IPS-15b (cell line): ENCODE measurements around the gene PTH2.
"Not testable (repeated sequence)": the region's sequence is repeated elsewhere in the genome, so short reads cannot be mapped to it uniquely, and the experiment has no call there.

Experiments used
- H3K27me3 ChIP-seq: one replicate; pipeline ENCODE4 v1.6.1; 2013; ENCODE audit warnings: low read length; ENCODE audit not compliant: control insufficient read depth, insufficient read depth
- H3K36me3 ChIP-seq: one replicate; pipeline ENCODE4 v1.6.1; 2013; ENCODE audit warnings: low read length; ENCODE audit not compliant: control insufficient read depth, insufficient read depth
- H3K4me1 ChIP-seq: one replicate; pipeline ENCODE4 v1.6.1; 2013; ENCODE audit warnings: mild to moderate bottlenecking, low read length; ENCODE audit not compliant: control insufficient read depth, insufficient read depth
- H3K4me3 ChIP-seq: one replicate; pipeline ENCODE4 v1.5.1; 2013; ENCODE audit warnings: low read depth, low read length
- H3K9ac ChIP-seq: one replicate; pipeline ENCODE4 v1.6.1; 2013; ENCODE audit warnings: low read depth, mild to moderate bottlenecking, low read length
- H3K9me3 ChIP-seq: one replicate; pipeline ENCODE4 v1.6.1; 2013; ENCODE audit warnings: mild to moderate bottlenecking, low read length; ENCODE audit not compliant: control insufficient read depth, insufficient read depth

Gene PTH2

GRCh38 chr19:49383599-49383998 lies 39.6 kb downstream of the PTH2 start:
- H3K27me3 ChIP-seq = no peaks in the 10 kb centered on the region
- H3K36me3 ChIP-seq = no peaks in the 10 kb centered on the region
- H3K4me3 ChIP-seq = no peak overlapping the region
- no peak overlapping the region for H3K9ac ChIP-seq
- no peaks in the 10 kb centered on the region for H3K9me3 ChIP-seq
- H3K4me1 ChIP-seq = no peaks in the 10 kb centered on the region

DNA sequence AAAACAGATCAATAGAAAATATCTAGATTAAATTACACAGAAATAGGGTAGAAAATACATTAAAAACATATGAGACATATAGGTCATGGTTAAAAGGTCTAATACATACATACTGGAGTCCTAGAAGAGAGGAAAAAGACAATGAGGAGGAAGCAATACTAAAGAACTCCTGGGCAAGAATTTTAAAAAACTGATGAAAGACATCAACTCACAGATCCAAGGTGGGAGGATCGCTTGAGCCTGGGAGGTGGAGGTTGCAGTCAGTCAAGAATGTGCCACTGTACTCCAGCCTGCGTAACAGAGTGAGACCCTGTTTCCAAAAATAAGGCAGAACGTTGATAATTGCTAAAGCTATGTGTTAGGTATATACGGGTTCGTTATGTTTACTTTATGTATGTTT lies 40.6 kb downstream of the PTH2 start:
- Histone ChIP-seq H3K9me3 (no peaks in the 10 kb centered on the region), H3K36me3 (no peaks in the 10 kb centered on the region), H3K4me3 (no peak overlapping the region), H3K9ac (no peak overlapping the region), H3K27me3 (no peaks in the 10 kb centered on the region), H3K4me1 (no peaks in the 10 kb centered on the region)

DNA sequence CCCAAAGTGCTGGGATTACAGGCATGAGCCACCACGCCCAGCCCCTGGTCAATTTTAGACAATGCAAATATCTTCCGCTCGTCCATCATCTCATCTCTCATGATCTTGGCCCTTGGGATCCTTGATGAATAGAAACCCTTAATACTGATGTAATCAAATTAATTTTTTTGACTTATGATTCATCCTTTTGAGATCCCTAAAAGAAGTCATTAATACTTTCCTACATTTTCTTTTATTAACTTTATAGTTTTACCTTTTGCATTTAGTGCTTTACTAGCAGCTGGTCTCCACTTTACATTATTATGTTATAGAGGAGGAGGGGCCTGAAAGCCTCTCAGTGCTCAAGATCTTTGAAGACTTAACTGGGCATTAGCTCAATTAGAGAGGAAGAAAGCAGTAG lies 42.9 kb downstream of the PTH2 start:
- Histone ChIP-seq H3K36me3 (no peaks in the 10 kb centered on the region), H3K9me3 (no peaks in the 10 kb centered on the region), H3K9ac (no peak overlapping the region), H3K27me3 (no peaks in the 10 kb centered on the region), H3K4me3 (no peak overlapping the region), H3K4me1 (no peaks in the 10 kb centered on the region)

DNA sequence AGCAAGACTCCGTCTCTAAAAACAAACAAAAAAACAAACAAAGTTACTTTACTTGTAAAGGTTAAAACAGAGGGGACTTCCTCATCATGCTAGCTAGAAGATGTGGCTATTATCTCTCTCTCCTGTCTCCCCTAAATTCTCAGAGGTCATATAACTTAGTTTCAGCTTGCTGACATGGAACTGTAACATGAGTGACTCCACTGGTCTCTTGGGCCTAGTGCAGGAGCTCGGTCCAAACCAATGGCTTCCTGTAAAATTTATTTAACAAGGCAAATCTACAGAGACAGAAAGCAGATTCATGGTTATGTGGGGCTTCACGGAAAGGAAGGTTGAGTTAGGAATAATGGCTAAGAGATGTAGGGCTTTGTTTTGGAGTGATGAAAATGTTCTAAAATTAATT lies 44.7 kb downstream of the PTH2 start:
- Histone ChIP-seq H3K9ac (no peak overlapping the region), H3K4me3 (no peak overlapping the region), H3K36me3 (no peaks in the 10 kb centered on the region), H3K9me3 (no peaks in the 10 kb centered on the region), H3K27me3 (no peaks in the 10 kb centered on the region), H3K4me1 (peaks cover 2% of the 10 kb centered on the region)

DNA sequence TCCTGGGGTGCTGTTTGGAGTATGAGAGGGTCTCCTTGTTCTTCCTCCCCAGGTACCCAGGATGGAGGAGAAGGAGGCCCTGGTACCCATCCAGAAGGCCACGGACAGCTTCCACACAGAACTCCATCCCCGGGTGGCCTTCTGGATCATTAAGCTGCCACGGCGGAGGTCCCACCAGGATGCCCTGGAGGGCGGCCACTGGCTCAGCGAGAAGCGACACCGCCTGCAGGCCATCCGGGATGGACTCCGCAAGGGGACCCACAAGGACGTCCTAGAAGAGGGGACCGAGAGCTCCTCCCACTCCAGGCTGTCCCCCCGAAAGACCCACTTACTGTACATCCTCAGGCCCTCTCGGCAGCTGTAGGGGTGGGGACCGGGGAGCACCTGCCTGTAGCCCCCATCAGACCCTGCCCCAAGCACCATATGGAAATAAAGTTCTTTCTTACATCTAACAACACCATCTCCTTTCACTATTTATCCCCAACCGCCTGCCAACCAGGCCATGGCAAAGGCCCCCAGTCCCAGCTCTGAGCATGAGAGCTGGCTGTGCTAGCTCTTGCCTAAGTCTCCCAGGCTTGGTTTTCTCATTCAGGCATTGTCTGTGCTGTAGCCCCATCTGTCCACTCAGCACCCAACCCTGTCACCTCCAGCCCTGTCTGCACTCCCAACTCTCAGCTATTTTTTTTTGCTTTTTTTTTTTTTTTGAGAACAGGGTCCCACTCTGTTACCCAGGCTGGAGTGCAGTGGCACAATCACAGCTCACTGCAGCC lies 48.4 kb downstream of the PTH2 start:
- peaks cover 2% of the 10 kb centered on the region for H3K4me1 ChIP-seq
- no peak overlapping the region for H3K9ac ChIP-seq
- no peak overlapping the region for H3K4me3 ChIP-seq
- H3K27me3 ChIP-seq = no peaks in the 10 kb centered on the region
- H3K36me3 ChIP-seq = no peaks in the 10 kb centered on the region
- H3K9me3 ChIP-seq = peaks cover 5% of the 10 kb centered on the region

GRCh38 chr19:49373174-49373573 lies 50.1 kb downstream of the PTH2 start:
- not testable (repeated sequence) for H3K27me3 ChIP-seq, H3K4me3 ChIP-seq, H3K36me3 ChIP-seq, H3K9ac ChIP-seq, H3K4me1 ChIP-seq
- peaks cover 11% of the 10 kb centered on the region for H3K9me3 ChIP-seq
